HCT116 (cell line): ENCODE measurements around the gene GALNT7. TPM values are rescaled to one million over a fixed set of nuclear protein-coding genes. Genes with fewer than 3 reads are reported as not detected.

Experiments used
- ATAC-seq: fragments of 200-7000 bp; cut with Tn5 transposase; 2 replicates; pipeline ENCODE4 v1.9.1; 2020; ENCODE audit warnings: mild to moderate bottlenecking, moderate library complexity
- BruUV-seq: library from RNA; stranded (reverse); fragments of 400-500 nt; replicated peaks from 2 replicates; lab custom pipeline; 2021; lab: Mats Ljungman, UMichigan
- CTCF ChIA-PET: fragments of 300-600 bp; sonication (Branson Sonifier 250); formaldehyde crosslinking; loops from one replicate; lab custom pipeline; 2021; ENCODE audit warnings: antibody characterized with exemption; lab: Charles Lee
- POLR2A ChIA-PET: fragments of 300-600, 350-600 bp; sonication (Branson Sonifier 250); formaldehyde crosslinking; loops from one replicate; lab custom pipeline; 2021; ENCODE audit warnings: antibody characterized with exemption; lab: Charles Lee
- RAD21 ChIA-PET, 2 experiments: fragments of 300-600 bp; sonication (Branson Sonifier 250); formaldehyde crosslinking; loops; one replicate each; lab custom pipeline; 2023; ENCODE audit warnings: low total read pairs in 2 of 2; ENCODE audit not compliant: uncharacterized antibody in 2 of 2, unreplicated experiment in 2 of 2, low non-redundant PET in 1 of 2; lab: Charles Lee
- DNase-seq: peaks from one replicate; pipeline ENCODE4 v3.0.0-alpha.2; 2010; ENCODE audit warnings: low read depth, low spot score
- H2AFZ ChIP-seq: fragments of 200-600 bp; shearing (Covaris generic), sonication (generic); 2 replicates; pipeline ENCODE4 v1.6.1; 2017; ENCODE audit warnings: low read depth, mixed run types, mixed read lengths, antibody characterized with exemption, low read length; ENCODE audit not compliant: poor library complexity, severe bottlenecking
- H3K27ac ChIP-seq: 2 replicates; pipeline ENCODE4 v1.5.1; 2012; ENCODE audit warnings: low read depth, low read length
- H3K27me3 ChIP-seq: fragments of 200-600 bp; sonication (generic); 2 replicates; pipeline ENCODE4 v1.6.1; 2016; ENCODE audit warnings: mixed run types, low read length, mixed read lengths; ENCODE audit not compliant: insufficient read depth
- H3K36me3 ChIP-seq, 2 experiments: fragments of 200-500 bp in 1 of 2; fragments of 200-600 bp in 1 of 2; sonication (Bioruptor generic) in 1 of 2; sonication (generic) in 1 of 2; 2 replicates each; pipeline versions ENCODE4 v1.5.1 to v1.6.1; 2014 to 2016; ENCODE audit warnings: low read length in 2 of 2, inconsistent platforms in 1 of 2, mixed read lengths in 1 of 2, mixed run types in 1 of 2; ENCODE audit not compliant: insufficient read depth in 2 of 2, control insufficient read depth in 1 of 2
- H3K4me1 ChIP-seq, 2 experiments: fragments of 200-600 bp in 1 of 2; sonication (generic) in 1 of 2; 2 replicates each; pipeline versions ENCODE4 v1.5.1 to v1.6.1; 2012 to 2017; ENCODE audit warnings: low read length in 2 of 2, inconsistent platforms in 1 of 2, mild to moderate bottlenecking in 1 of 2, mixed read lengths in 1 of 2, mixed run types in 1 of 2, moderate library complexity in 1 of 2; ENCODE audit not compliant: insufficient read depth in 2 of 2, control insufficient read depth in 1 of 2
- H3K4me2 ChIP-seq: fragments of 200-600 bp; sonication (generic); 2 replicates; pipeline ENCODE4 v1.6.1; 2017; ENCODE audit warnings: mixed run types, low read length, mixed read lengths
- H3K4me3 ChIP-seq, 2 experiments: fragments of 200-600 bp in 1 of 2; sonication (generic) in 1 of 2; replicated peaks in 1 of 2; 2 replicates each; pipeline ENCODE4 v1.5.1; 2011 to 2016; ENCODE audit warnings: low read length in 2 of 2, control low read depth in 1 of 2, low read depth in 1 of 2, mild to moderate bottlenecking in 1 of 2, mixed read lengths in 1 of 2, mixed run types in 1 of 2
- H3K79me2 ChIP-seq: fragments of 200-600 bp; sonication (generic); 2 replicates; pipeline ENCODE4 v1.6.1; 2017; ENCODE audit warnings: mild to moderate bottlenecking, mixed run types, low read length, moderate library complexity, mixed read lengths; ENCODE audit not compliant: insufficient read depth
- H3K9ac ChIP-seq: fragments of 200-600 bp; sonication (generic); 2 replicates; pipeline ENCODE4 v1.6.1; 2016; ENCODE audit warnings: low read length, mixed read lengths
- H3K9me2 ChIP-seq: fragments of 200-600 bp; sonication (generic), shearing (Covaris generic); 2 replicates; pipeline ENCODE4 v1.6.1; 2017; ENCODE audit warnings: mixed run types, mild to moderate bottlenecking, moderate library complexity; ENCODE audit not compliant: insufficient read depth
- H3K9me3 ChIP-seq, 2 experiments: fragments of 200-500 bp in 1 of 2; fragments of 200-600 bp in 1 of 2; sonication (Bioruptor generic) in 1 of 2; sonication (generic) in 1 of 2; 2 replicates each; pipeline ENCODE4 v1.6.1; 2014 to 2017; ENCODE audit warnings: low read length in 2 of 2, mixed read lengths in 2 of 2, inconsistent platforms in 1 of 2, low read depth in 1 of 2, mild to moderate bottlenecking in 1 of 2, mixed run types in 1 of 2, moderate library complexity in 1 of 2; ENCODE audit not compliant: control insufficient read depth in 1 of 2, insufficient read depth in 1 of 2
- H4K20me1 ChIP-seq: fragments of 200-600 bp; sonication (generic), shearing (Covaris generic); 2 replicates; pipeline ENCODE4 v1.6.1; 2017; ENCODE audit warnings: mixed run types, mild to moderate bottlenecking, moderate library complexity; ENCODE audit not compliant: insufficient read depth
- CTCF ChIP-seq, 3 experiments: fragments of 200-600 bp in 1 of 3; sonication (generic) in 1 of 3; IDR thresholded peaks in 2 of 3; conservative IDR thresholded peaks in 1 of 3; 2 replicates each; pipeline ENCODE4 v1.5.1; 2012 to 2017; ENCODE audit warnings: low read depth in 2 of 3, low read length in 2 of 3, antibody characterized with exemption in 1 of 3, borderline replicate concordance in 1 of 3, control low read depth in 1 of 3, mild to moderate bottlenecking in 1 of 3, mixed read lengths in 1 of 3, mixed run types in 1 of 3, moderate library complexity in 1 of 3; ENCODE audit not compliant: insufficient read depth in 1 of 3
- EGR1 ChIP-seq: IDR thresholded peaks from 2 replicates; pipeline ENCODE4 v1.6.1; 2012; ENCODE audit warnings: low read depth
- ELF1 ChIP-seq: IDR thresholded peaks from 2 replicates; pipeline ENCODE4 v1.6.1; 2012; ENCODE audit warnings: low read depth, borderline replicate concordance
- EZH2 ChIP-seq: fragments of 200-600 bp; sonication (generic); IDR thresholded peaks from 2 replicates; pipeline ENCODE4 v1.6.1; 2017; ENCODE audit warnings: antibody characterized with exemption, mixed run types
- EZH2phosphoT487 ChIP-seq: fragments of 200-600 bp; IDR thresholded peaks from 2 replicates; pipeline ENCODE4 v1.6.1; 2018; ENCODE audit warnings: antibody characterized with exemption, borderline replicate concordance
- FOSL1 ChIP-seq: IDR thresholded peaks from 2 replicates; pipeline ENCODE4 v1.6.1; 2012; ENCODE audit warnings: low read depth
- JUND ChIP-seq: IDR thresholded peaks from 2 replicates; pipeline ENCODE4 v1.6.1; 2012
- MAX ChIP-seq: IDR thresholded peaks from 2 replicates; pipeline ENCODE4 v1.6.1; 2012
- POLR2A ChIP-seq: IDR thresholded peaks from 2 replicates; pipeline ENCODE4 v1.7.0; 2011; ENCODE audit warnings: borderline replicate concordance; ENCODE audit not compliant: insufficient read depth, insufficient read length; ENCODE audit errors: extremely low read depth
- POLR2AphosphoS5 ChIP-seq: IDR thresholded peaks from 2 replicates; pipeline ENCODE4 v1.6.1; 2011; ENCODE audit warnings: mild to moderate bottlenecking, low read depth, low read length, moderate library complexity
- RAD21 ChIP-seq: IDR thresholded peaks from 2 replicates; pipeline ENCODE4 v1.6.1; 2012; ENCODE audit warnings: low read depth, mild to moderate bottlenecking
- SIN3A ChIP-seq: IDR thresholded peaks from 2 replicates; pipeline ENCODE4 v1.6.1; 2012; ENCODE audit warnings: low read depth
- SP1 ChIP-seq: IDR thresholded peaks from 2 replicates; pipeline ENCODE4 v1.6.1; 2012; ENCODE audit warnings: low read depth
- SRF ChIP-seq: IDR thresholded peaks from 2 replicates; pipeline ENCODE4 v1.6.1; 2012; ENCODE audit warnings: low read depth
- ZNF274 ChIP-seq: fragments of 200-500 bp; sonication (Bioruptor generic); IDR thresholded peaks from 2 replicates; pipeline ENCODE4 v1.6.1; 2014; ENCODE audit warnings: mild to moderate bottlenecking, low read depth, low read length, inconsistent platforms
- intact Hi-C: fragments of 100-400 bp; cut with micrococcal nuclease; formaldehyde crosslinking; loops from 2 replicates; pipeline ENCODE4 v1.10.0; 2022
- total RNA-seq: library from RNA; stranded (reverse); gene quantifications from one replicate; pipeline ENCODE4 v1.2.1, GENCODE V29; 2021; ENCODE audit not compliant: unreplicated experiment
- TF ChIP-seq, protein P1 (sequence below): IDR thresholded peaks from 2 replicates; pipeline ENCODE4 v1.6.1; 2012; ENCODE audit warnings: low read depth
- TF ChIP-seq, protein P2 (sequence below): IDR thresholded peaks from 2 replicates; pipeline ENCODE4 v1.6.1; 2011; ENCODE audit warnings: mild to moderate bottlenecking, low read length, moderate library complexity; ENCODE audit not compliant: insufficient replicate concordance; ENCODE audit errors: extremely low read depth

GALNT7 gene
- total RNA-seq, 1 experiment from 2014 or later: 21.3 TPM

DNA sequence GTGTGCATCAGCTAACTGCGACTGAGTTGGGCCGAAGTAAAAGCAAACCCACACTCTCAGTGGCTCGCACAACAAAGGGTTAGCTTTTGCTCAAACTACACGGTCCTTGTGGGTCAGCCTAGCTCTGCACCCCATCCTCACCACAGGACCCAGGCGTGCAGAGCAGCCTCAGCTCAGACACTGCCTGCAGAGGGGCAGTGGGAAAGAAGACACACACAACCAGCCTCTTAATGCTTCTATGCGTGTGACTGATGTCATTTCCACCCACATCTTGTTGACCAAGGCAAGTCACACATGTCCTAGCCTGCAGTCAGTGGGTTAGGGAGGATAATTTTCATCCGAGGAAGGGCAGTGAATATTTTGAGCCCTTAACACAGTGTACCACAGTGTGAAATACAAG, 125.1 kb downstream of the GALNT7 start:
- BruUV-seq: no TSS peak
- intact Hi-C loops: no loop called here
- H3K9me2 ChIP-seq: no peaks in the 10 kb centered on the region
- no peak overlapping the region for H3K27ac ChIP-seq
- no peak for ATAC-seq
- DNase-seq: no peak
- POLR2A ChIA-PET: no interaction called here
- TF ChIP-seq MAX: no peak
- TF ChIP-seq EZH2phosphoT487: no peak
- TF ChIP-seq, protein P1, sequence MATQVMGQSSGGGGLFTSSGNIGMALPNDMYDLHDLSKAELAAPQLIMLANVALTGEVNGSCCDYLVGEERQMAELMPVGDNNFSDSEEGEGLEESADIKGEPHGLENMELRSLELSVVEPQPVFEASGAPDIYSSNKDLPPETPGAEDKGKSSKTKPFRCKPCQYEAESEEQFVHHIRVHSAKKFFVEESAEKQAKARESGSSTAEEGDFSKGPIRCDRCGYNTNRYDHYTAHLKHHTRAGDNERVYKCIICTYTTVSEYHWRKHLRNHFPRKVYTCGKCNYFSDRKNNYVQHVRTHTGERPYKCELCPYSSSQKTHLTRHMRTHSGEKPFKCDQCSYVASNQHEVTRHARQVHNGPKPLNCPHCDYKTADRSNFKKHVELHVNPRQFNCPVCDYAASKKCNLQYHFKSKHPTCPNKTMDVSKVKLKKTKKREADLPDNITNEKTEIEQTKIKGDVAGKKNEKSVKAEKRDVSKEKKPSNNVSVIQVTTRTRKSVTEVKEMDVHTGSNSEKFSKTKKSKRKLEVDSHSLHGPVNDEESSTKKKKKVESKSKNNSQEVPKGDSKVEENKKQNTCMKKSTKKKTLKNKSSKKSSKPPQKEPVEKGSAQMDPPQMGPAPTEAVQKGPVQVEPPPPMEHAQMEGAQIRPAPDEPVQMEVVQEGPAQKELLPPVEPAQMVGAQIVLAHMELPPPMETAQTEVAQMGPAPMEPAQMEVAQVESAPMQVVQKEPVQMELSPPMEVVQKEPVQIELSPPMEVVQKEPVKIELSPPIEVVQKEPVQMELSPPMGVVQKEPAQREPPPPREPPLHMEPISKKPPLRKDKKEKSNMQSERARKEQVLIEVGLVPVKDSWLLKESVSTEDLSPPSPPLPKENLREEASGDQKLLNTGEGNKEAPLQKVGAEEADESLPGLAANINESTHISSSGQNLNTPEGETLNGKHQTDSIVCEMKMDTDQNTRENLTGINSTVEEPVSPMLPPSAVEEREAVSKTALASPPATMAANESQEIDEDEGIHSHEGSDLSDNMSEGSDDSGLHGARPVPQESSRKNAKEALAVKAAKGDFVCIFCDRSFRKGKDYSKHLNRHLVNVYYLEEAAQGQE: no peak
- no peak for TF ChIP-seq POLR2A
- no peak for TF ChIP-seq CTCF (IDR thresholded peaks at IDR 0.05 in 2 of 3, conservative IDR thresholded peaks at IDR 0.05 in 1 of 3; ENCODE audit: borderline replicate concordance in 1 of 3, insufficient read depth in 1 of 3, low read depth in 2 of 3, low read length in 2 of 3)
- no peak for TF ChIP-seq SP1
- no peak for TF ChIP-seq POLR2AphosphoS5
- TF ChIP-seq EGR1: no peak
- TF ChIP-seq EZH2: no peak
- no peak for TF ChIP-seq SRF
- TF ChIP-seq, protein P2, sequence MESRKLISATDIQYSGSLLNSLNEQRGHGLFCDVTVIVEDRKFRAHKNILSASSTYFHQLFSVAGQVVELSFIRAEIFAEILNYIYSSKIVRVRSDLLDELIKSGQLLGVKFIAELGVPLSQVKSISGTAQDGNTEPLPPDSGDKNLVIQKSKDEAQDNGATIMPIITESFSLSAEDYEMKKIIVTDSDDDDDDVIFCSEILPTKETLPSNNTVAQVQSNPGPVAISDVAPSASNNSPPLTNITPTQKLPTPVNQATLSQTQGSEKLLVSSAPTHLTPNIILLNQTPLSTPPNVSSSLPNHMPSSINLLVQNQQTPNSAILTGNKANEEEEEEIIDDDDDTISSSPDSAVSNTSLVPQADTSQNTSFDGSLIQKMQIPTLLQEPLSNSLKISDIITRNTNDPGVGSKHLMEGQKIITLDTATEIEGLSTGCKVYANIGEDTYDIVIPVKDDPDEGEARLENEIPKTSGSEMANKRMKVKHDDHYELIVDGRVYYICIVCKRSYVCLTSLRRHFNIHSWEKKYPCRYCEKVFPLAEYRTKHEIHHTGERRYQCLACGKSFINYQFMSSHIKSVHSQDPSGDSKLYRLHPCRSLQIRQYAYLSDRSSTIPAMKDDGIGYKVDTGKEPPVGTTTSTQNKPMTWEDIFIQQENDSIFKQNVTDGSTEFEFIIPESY: no peak
- no peak for TF ChIP-seq SIN3A
- no peak for TF ChIP-seq RAD21
- no peak for TF ChIP-seq ELF1
- no peak for TF ChIP-seq JUND
- TF ChIP-seq FOSL1: no peak
- no peak for TF ChIP-seq ZNF274
- H3K9ac ChIP-seq: no peak overlapping the region
- RAD21 ChIA-PET: no interaction called here
- no peaks in the 10 kb centered on the region for H3K36me3 ChIP-seq
- no peaks in the 10 kb centered on the region for H3K4me1 ChIP-seq
- H4K20me1 ChIP-seq: no peaks in the 10 kb centered on the region
- H3K27me3 ChIP-seq: no peaks in the 10 kb centered on the region
- no peak overlapping the region for H3K4me3 ChIP-seq
- H2AFZ ChIP-seq: no peak overlapping the region
- no peak overlapping the region for H3K4me2 ChIP-seq
- CTCF ChIA-PET: interaction anchor here (1.6 to 2.9 kb wide), 2 partner anchors 8 to 280 kb away, joined by 4 to 33 read pairs; no protein-coding TSS in a partner anchor
- H3K79me2 ChIP-seq: no peaks in the 10 kb centered on the region
- H3K9me3 ChIP-seq: no peaks in the 10 kb centered on the region
